AG04449 (cell line): ENCODE measurements around the gene IP6K3.

Source experiments
- CTCF ChIA-PET: fragments of 350-600 bp; formaldehyde crosslinking; extraction: SDS; loops from one replicate; lab custom pipeline; 2021; ENCODE audit warnings: antibody characterized with exemption; lab: Yijun Ruan, JAX
- POLR2A ChIA-PET: fragments of 400-600, 350-600 bp; formaldehyde crosslinking; extraction: SDS; loops from one replicate; lab custom pipeline; 2020; ENCODE audit warnings: antibody characterized with exemption, inconsistent platforms; lab: Yijun Ruan, JAX
- DNase-seq: peaks from one replicate; pipeline ENCODE4 v3.0.0-alpha.2; 2010; ENCODE audit warnings: low read depth, low spot score
- H3K4me3 ChIP-seq: 2 replicates; pipeline ENCODE4 v1.5.1; 2011; ENCODE audit warnings: low read depth, mild to moderate bottlenecking, control low read depth, low read length
- TF ChIP-seq, protein P1 (sequence below): IDR thresholded peaks from one replicate; pipeline ENCODE4 v1.5.1; 2011; ENCODE audit warnings: mild to moderate bottlenecking, moderate library complexity, low read length, control low read depth, inconsistent platforms; ENCODE audit not compliant: insufficient read depth; ENCODE audit errors: missing control alignments

The IP6K3 gene

DNA sequence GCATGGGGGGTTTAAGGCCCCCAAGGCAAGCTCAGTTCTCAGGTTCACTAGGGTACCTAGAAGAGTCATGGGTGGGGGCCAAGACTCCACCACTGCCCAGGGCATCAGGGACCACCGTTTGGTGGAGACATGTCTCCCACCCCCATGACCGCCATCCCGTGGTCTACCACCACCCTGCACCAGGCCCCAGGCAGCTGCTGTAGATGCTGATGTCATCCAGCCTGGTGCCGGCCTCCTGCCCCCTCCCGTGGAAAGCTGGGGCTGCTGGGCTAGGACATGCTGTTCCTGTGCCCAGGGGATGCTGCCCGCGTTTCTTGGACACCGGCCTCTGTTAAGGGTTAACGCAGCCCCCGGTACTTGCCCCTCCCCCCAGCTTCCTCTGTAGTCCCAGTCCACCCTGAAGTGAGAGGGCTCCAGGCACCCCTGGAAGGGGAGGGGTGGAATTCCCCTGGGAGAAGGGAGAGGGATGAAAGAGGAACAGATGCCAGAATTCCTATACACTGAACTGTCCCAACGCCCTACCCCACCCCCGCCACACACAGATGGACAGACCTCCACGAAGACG is 587 bp downstream of the IP6K3 start:
- no peak for DNase-seq
- TF ChIP-seq, protein P1, sequence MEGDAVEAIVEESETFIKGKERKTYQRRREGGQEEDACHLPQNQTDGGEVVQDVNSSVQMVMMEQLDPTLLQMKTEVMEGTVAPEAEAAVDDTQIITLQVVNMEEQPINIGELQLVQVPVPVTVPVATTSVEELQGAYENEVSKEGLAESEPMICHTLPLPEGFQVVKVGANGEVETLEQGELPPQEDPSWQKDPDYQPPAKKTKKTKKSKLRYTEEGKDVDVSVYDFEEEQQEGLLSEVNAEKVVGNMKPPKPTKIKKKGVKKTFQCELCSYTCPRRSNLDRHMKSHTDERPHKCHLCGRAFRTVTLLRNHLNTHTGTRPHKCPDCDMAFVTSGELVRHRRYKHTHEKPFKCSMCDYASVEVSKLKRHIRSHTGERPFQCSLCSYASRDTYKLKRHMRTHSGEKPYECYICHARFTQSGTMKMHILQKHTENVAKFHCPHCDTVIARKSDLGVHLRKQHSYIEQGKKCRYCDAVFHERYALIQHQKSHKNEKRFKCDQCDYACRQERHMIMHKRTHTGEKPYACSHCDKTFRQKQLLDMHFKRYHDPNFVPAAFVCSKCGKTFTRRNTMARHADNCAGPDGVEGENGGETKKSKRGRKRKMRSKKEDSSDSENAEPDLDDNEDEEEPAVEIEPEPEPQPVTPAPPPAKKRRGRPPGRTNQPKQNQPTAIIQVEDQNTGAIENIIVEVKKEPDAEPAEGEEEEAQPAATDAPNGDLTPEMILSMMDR: peak; percentile 13
- H3K4me3 ChIP-seq: no peak overlapping the region
- ChIA-PET POLR2A (interaction anchor here (0.6 to 1.7 kb wide), 3 partner anchors 26 to 845 kb away, joined by 3 to 14 read pairs (median 4); partner anchors contain the start of gene UQCC2), CTCF (interaction anchor here (0.9 to 21.8 kb wide), 18 partner anchors 8 to 410 kb away, joined by 3 to 584 read pairs (median 6); partner anchors contain the start of gene UQCC2)

DNA sequence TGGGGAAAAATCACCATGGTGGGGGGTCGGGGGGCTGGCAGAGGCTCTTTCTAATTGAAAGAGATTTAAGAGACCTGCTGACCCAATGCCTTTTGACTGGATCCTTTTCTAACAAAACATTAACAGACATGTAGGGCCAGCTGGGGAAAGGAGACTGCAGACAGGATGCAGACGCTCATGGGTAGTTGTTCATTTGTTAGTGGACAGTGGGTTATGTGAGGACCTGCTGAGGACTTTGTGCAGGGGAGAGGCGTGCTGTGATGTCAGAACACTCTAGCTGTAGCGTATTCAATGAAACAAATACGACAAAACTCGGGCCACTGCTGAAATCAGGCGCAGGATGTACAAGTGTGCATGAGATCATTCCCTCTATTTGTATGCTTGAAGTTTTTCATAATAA is 1.2 kb downstream of the IP6K3 start:
- TF ChIP-seq, protein P1: no peak
- ChIA-PET POLR2A (interaction anchor here (1.2 to 1.7 kb wide), 2 partner anchors 26 to 34 kb away, joined by 3 to 14 read pairs; partner anchors contain the start of gene UQCC2), CTCF (interaction anchor here (0.9 to 21.8 kb wide), 21 partner anchors 8 to 411 kb away, joined by 3 to 584 read pairs (median 7); partner anchors contain the start of gene UQCC2)
- H3K4me3 ChIP-seq: no peak overlapping the region
- no peak for DNase-seq

GRCh38 chr6:33744895-33745546 is 1.7 kb downstream of the IP6K3 start:
- no peak overlapping the region for H3K4me3 ChIP-seq
- TF ChIP-seq, protein P1: no peak
- ChIA-PET POLR2A (no interaction called here), CTCF (interaction anchor here (0.7 to 21.8 kb wide), 45 partner anchors 9 to 670 kb away, joined by 3 to 584 read pairs (median 6); partner anchors contain the start of gene UQCC2)
- DNase-seq: no peak

GRCh38 chr6:33744001-33744848 is 2.5 kb downstream of the IP6K3 start:
- TF ChIP-seq, protein P1: peak; percentile 90
- no peak for DNase-seq
- CTCF ChIA-PET: interaction anchor here (0.5 to 21.8 kb wide), 57 partner anchors 8 to 671 kb away, joined by 3 to 584 read pairs (median 5); partner anchors contain the start of genes BAK1 and UQCC2
- H3K4me3 ChIP-seq: no peak overlapping the region
- POLR2A ChIA-PET: no interaction called here

GRCh38 chr6:33742837-33743236 is 3.9 kb downstream of the IP6K3 start:
- TF ChIP-seq, protein P1: no peak
- no peak for DNase-seq
- ChIA-PET POLR2A (no interaction called here), CTCF (interaction anchor here (0.8 to 21.8 kb wide), 26 partner anchors 8 to 420 kb away, joined by 3 to 584 read pairs (median 6); partner anchors contain the start of genes BAK1 and UQCC2)
- H3K4me3 ChIP-seq: no peak overlapping the region
